Skin of body (tissue), 2 donors: ENCODE results near the gene SLC51A. TPM values are rescaled to one million over a fixed set of nuclear protein-coding genes. Genes with fewer than 3 reads are reported as not detected.
"Not testable (repeated sequence)": the region's sequence is repeated elsewhere in the genome, so short reads cannot be mapped to it uniquely, and the experiment has no call there.

Experiments
- DNase-seq: peaks from one replicate; lab custom pipeline; 2025; lab: John Stamatoyannopoulos, UW
- total RNA-seq: library from RNA; depleted of rRNA; stranded (reverse); fragments of >200 nt; gene quantifications from one replicate; pipeline ENCODE4 v1.2.3, GENCODE V29; 2014

Gene SLC51A
- 0.49 TPM for total RNA-seq

- no peak for DNase-seq
Observed at GRCh38 chr3:196216089-196216564, at the start of gene SLC51A. TSS of gene SLC51A (plus strand) at chr3:196216534. CDS start at chr3:196216713, 179 bp downstream.

- no peak for DNase-seq
Observed at GRCh38 chr3:196166741-196167140, 49.6 kb upstream of the SLC51A start.

GRCh38 chr3:196168808-196169391 lies 47.4 kb upstream of the SLC51A start:
- no peak for DNase-seq

- DNase-seq = no peak
Observed at GRCh38 chr3:196169836-196170240, 46.5 kb upstream of the SLC51A start.

- DNase-seq = not testable (repeated sequence)
Observed at GRCh38 chr3:196170296-196170695, 46.0 kb upstream of the SLC51A start.

GRCh38 chr3:196174652-196175051 lies 41.7 kb upstream of the SLC51A start:
- DNase-seq = no peak

- no peak for DNase-seq
Observed at GRCh38 chr3:196175116-196175625, 41.2 kb upstream of the SLC51A start.

GRCh38 chr3:196175722-196176121 lies 40.6 kb upstream of the SLC51A start:
- no peak for DNase-seq

- no peak for DNase-seq
Observed at GRCh38 chr3:196177567-196177966, 38.8 kb upstream of the SLC51A start.

- no peak for DNase-seq
Observed at GRCh38 chr3:196177967-196178366, 38.4 kb upstream of the SLC51A start.

- DNase-seq = no peak
Observed at GRCh38 chr3:196178993-196179379, 37.3 kb upstream of the SLC51A start.

GRCh38 chr3:196179380-196180308 lies 36.7 kb upstream of the SLC51A start:
- no peak for DNase-seq

- no peak for DNase-seq
Observed at GRCh38 chr3:196180346-196180745, 36.0 kb upstream of the SLC51A start.

GRCh38 chr3:196181127-196181546 lies 35.2 kb upstream of the SLC51A start:
- DNase-seq = no peak

GRCh38 chr3:196184169-196184432 lies 32.2 kb upstream of the SLC51A start:
- not testable (repeated sequence) for DNase-seq

- no peak for DNase-seq
Observed at GRCh38 chr3:196184881-196185280, 31.5 kb upstream of the SLC51A start.

- DNase-seq = peak; percentile 59
Observed at GRCh38 chr3:196186651-196187573, 29.4 kb upstream of the SLC51A start.

- DNase-seq = no peak
Observed at GRCh38 chr3:196189566-196190347, 26.6 kb upstream of the SLC51A start.

GRCh38 chr3:196192036-196192523 lies 24.3 kb upstream of the SLC51A start:
- DNase-seq = no peak

GRCh38 chr3:196192524-196193051 lies 23.7 kb upstream of the SLC51A start:
- DNase-seq = no peak
